OCI-LY7 (cell line): Measurements from ENCODE around the gene DHFR.

ENCODE experiments used
- CTCF ChIP-seq: fragments of 200-600 bp; sonication (generic); conservative IDR thresholded peaks from 2 replicates; pipeline ENCODE4 v1.5.1; 2014; ENCODE audit warnings: mild to moderate bottlenecking, antibody characterized with exemption, low read length, moderate library complexity, mixed read lengths
- EZH2phosphoT487 ChIP-seq: fragments of 200-600 bp; sonication (generic); IDR thresholded peaks from 2 replicates; pipeline ENCODE4 v1.6.1; 2018; ENCODE audit warnings: low read depth, borderline replicate concordance, mild to moderate bottlenecking, mixed run types, antibody characterized with exemption, low read length, moderate library complexity, mixed read lengths

DNA sequence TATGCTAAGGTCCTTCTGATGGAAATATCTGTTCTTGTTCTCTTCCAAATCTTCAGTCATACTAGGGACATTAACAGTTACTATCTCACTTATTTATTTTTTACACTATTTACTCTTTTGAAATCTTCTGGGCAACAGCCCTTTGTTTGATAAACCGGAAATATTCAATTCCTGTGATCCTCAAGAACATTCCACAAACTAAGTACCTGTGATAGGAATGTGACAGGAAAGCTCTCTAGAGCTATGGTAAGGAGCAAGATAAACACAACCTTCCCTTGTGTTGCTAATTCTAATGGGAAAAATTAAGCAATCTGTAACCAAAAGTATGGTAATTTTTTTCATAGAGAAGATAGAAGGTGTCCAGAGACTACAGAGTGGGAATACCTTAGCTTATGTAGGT, 62.7 kb downstream of the DHFR start:
- TF ChIP-seq CTCF (no peak), EZH2phosphoT487 (no peak)
